Activated CD4-positive, CD25-positive, alpha-beta regulatory T cell treated with anti-CD3 and anti-CD28 coated beads, Interleukin-2, amount 50 U/mL, for 72 hours (primary cell): ENCODE measurements around the gene LRRC4B.
"Not testable (repeated sequence)": the region's sequence is repeated elsewhere in the genome, so short reads cannot be mapped to it uniquely, and the experiment has no call there.

Experiments used
- DNase-seq: peaks from one replicate; pipeline ENCODE4 v3.0.0; 2021

Gene LRRC4B

DNA sequence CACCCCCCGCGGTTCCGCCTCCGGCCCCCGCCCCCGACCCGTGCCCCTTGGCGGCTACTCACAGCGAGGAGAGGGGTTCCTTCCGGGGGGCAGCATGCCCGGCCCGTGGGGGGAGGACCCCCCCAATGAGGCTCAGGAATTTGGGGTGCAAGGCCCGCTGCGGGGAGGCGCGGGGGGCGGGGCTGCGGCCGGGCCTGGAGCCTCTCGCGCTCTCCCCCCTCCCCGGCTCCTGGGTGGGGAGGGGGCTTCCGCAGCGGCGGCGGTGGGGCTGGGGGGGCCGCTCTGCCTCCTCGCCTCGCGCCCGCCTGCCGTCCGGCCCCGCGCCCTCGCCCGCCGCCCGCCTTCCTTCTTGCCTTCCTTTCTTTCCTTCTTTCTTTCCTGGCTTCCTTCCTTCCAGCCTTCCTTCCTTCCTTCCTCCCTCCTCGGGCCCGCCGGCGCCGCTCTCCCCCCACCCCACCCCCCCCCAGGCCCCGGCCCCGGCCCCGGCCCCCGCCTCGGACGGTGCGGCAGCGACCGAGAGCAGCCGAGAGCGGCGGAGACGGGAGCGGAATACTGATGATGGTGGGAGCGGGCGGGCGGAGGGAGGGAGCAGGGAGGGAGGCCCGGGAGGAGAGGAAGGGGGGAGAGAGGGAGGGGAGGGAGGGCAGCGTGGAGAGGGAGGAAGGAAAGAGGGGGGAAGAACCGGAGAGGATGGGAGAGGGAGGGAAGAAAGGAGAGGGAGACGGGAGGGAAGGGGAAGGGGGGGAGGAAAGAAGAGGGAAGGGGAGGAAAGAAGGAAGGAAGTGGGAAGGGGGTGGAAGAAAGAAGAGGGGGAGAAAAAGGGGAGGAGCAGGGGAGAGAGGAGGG lies at the start of gene LRRC4B:
Gene LRRC4B, minus strand, starts transcription at position 554 of the 846 bp plus-strand sequence. CDS start 19,597 bp downstream, outside the sequence.
- DNase-seq, result no peak

DNA sequence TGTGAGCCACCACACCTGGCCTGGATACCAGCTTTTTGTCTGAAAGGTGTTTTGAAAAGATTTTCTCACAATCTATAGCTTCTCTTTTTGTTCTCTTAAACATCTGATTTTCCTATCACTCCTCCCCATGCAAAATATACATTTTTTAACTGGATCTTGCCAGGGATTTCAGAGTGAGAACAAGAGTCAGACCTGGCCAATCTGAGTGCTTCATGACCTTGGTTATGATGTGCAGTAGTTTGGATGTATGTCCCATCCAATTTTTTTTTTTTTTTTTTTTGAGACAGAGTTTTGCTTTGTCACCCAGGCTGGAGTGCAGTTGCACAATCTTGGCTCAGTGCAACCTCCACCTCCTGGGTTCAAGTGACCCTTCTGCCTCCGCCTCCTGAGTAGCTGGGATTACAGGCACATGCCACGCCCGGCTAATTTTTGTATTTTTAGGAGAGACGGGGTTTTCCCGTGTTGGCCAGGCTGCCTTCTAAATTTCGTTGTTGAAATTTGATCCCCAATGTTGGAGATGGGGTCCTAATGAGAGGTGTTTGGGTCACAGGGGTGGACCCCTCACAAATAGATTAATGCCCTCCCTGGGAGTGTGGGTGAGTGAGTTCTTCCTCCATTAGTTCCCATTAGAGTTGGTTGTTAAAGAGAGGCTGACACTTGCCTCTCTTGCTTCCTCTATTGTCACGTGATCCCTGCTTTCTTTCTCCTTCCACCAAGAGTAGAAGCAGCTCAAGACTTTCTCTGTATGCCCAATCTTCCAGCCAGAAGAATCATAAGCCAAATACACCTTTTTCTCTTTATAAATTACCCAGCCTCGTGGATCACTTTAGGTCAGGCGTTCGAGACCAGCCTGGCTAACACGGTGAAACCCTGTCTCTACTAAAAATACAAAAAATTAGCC lies 44.5 kb upstream of the LRRC4B start:
- not testable (repeated sequence) for DNase-seq

- peak; percentile 80 for DNase-seq
Measured at GRCh38 chr19:50607874-50608785, 39.9 kb upstream of the LRRC4B start.

DNA sequence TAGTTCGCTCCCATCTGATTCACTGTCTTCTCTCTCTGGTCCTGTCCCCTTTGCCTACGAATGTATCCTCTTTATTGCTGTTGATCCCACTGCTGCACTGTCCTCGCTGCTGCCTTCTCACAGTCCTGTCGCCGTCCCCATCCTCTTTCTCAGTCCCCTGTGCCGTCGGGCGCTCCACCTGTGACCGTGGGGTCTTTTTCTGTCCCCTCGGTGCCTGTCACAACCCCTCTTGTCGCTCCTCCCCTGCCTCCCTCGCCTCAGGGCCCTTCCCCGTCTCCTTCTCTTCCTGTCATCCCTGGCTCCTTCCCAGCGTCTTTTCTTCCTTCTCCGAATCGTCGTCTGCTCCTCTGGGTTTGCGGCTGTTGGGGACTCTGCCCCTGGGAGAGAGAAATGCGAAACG lies 39.2 kb upstream of the LRRC4B start:
- no peak for DNase-seq

DNA sequence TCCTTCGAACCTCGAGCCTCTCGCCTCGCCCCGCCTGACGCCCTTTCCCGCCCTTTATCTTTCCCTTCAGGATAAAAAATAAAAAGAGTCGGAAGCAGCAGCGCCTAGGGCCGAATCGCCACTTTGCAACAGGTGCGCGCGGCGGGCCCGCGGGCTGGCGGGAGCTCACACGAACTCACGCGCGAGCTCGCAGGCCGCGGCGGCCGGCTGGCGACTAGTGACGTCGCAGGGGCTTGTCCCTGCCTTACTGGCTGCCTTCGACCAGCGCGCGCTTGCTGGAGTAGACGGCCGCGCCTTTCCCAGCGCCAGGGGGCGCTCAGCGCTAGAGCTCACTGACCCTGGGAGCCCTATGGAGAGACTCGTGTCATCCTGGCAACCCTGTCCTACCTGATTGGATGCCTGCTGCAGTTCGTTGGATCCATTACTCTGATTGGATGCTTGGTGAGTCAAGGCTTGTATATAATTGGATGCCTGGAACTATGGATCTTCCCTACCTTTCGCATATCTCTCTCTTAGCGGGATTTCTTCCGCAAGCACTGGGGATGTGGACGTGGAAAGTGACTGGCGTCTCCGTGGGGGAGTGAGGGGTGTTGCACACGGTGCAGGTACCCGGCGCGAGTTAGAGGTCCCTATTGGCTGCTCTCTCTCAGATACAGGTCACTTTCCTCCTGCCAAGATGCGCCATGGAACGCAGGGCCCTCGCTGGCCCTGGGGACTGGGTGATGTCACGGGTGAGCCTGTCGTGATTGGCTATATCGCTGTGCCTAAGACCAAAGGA lies 38.0 kb upstream of the LRRC4B start:
- not testable (repeated sequence) for DNase-seq

- not testable (repeated sequence) for DNase-seq
Measured at GRCh38 chr19:50604264-50605073, 36.2 kb upstream of the LRRC4B start.

GRCh38 chr19:50602935-50603334 lies 34.7 kb upstream of the LRRC4B start:
- no peak for DNase-seq

GRCh38 chr19:50602496-50602895 lies 34.3 kb upstream of the LRRC4B start:
- DNase-seq, result no peak

- DNase-seq, result no peak
Measured at GRCh38 chr19:50602089-50602422, 33.8 kb upstream of the LRRC4B start.

GRCh38 chr19:50601407-50602088 lies 33.3 kb upstream of the LRRC4B start:
- DNase-seq, result no peak

DNA sequence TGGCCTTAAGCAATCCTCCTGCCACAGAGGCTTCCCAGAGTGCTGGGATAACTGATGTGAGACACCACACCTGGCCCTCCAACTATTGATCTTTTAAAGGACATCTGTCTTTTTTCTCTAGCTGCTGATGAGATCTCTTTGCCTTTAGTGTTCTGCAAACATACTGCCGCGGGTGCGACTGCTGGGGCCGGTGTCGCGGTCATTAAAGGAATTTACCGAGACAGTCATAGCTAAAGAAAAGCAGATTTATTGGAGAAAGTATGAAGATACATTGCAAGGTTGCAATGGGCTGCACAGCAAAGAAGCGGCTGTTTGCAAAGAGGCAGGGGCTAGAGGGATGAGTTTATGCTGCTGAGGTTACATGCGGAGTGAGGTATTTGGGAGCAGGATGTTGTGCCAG lies 31.2 kb upstream of the LRRC4B start:
- no peak for DNase-seq

GRCh38 chr19:50590191-50590590 lies 22.0 kb upstream of the LRRC4B start:
- no peak for DNase-seq

DNA sequence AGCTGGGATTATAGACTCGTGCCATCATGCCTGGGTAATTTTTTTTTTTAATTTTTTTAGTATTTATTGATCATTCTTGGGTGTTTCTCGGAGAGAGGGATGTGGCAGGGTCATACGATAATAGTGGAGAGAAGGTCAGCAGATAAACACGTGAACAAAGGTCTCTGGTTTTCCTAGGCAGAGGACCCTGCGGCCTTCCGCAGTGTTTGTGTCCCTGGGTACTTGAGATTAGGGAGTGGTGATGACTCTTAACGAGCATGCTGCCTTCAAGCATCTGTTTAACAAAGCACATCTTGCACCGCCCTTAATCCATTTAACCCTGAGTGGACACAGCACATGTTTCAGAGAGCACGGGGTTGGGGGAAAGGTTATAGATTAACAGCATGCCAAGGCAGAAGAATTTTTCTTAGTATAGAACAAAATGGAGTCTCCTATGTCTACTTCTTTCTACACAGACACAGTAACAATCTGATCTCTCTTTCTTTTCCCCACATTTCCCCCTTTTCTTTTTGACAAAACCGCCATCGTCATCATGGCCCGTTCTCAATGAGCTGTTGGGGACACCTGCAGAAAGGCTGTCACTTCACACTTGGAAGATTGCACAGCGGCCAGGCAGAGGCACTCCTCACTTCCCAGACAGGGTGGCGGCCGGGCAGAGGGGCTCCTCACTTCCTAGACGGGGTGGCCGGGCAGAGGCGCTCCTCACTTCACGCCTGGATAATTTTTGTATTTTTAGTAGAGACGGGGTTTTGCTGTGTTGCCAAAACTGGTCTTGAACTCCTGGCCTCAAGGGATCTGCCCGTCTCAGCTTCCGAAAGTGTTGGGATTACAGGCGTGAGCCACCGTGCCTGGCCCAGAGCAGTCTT lies 13.8 kb upstream of the LRRC4B start:
- not testable (repeated sequence) for DNase-seq

GRCh38 chr19:50580970-50581634 lies 12.9 kb upstream of the LRRC4B start:
- DNase-seq, result no peak

DNA sequence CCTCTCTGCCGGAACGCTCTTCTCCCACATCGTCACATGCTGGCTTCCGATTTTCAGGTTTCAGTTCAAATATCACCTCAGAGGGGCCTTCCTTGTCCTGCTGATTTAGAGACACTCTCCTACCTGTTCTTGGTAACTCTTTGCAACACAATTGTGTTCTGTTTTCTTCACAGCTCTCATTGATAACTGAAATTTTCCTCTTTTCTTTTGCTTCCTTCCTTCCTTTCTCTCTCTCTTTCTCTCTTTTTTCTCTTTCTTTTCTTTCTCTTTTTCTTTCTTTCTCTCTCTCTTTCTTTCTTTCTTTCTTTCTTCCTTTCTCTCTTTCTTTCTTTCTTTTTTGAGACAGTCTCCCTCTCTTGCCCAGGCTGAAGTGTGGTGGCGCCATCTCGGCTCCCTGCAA lies 12.0 kb upstream of the LRRC4B start:
- DNase-seq, result no peak

DNA sequence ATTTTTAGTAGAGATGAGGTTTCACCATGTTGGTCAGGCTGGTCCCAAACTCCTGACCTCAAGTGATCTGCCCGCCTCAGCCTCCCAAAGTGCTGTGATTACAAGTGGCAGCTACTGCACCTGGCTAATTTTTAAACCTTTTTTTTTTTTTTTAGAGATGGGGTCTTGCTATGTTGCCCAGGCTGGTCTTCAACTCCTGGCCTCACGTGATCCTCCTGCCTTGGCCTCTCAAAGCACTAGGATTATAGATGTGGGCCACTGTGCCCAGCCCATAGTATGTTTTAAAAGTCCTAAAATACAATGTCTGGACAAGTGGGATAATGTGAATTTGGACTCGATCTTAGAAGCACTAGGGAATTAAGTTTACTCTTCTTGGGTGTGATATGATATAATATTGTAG lies 8.5 kb upstream of the LRRC4B start:
- not testable (repeated sequence) for DNase-seq

DNA sequence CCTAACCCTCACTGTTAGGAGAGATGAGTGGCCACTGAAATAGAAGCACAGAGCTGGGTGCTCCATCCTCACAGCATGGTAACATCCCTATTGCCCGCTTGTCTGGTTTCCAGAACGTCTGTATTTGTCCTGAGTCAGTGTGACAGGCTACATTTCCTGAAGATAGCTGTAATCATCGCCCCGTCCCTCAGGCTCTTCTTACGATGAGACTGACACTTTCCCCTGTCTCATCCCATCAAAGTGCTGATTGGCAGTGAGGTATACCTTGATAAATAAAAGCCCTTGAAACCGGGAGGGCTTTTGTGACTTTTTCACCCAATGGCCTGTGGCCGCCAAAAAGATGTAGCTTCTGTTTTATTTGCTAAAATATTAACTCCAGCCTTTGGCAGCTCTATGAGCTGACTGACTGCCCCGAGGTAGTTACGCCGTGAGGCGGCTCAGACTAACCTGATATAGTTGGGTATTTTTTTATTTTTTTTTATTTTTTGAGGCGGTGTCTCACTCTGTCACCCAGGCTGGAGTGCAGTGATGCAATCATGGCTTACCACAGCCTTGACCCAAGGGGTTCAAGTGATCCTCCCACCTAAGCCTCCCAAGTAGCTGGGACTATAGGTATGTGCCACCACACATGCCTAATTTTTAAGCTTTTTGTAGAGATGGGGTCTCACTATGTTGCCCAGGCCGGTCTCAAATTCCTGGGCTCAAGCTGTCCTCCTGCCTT lies 5.7 kb upstream of the LRRC4B start:
- DNase-seq, result no peak

DNA sequence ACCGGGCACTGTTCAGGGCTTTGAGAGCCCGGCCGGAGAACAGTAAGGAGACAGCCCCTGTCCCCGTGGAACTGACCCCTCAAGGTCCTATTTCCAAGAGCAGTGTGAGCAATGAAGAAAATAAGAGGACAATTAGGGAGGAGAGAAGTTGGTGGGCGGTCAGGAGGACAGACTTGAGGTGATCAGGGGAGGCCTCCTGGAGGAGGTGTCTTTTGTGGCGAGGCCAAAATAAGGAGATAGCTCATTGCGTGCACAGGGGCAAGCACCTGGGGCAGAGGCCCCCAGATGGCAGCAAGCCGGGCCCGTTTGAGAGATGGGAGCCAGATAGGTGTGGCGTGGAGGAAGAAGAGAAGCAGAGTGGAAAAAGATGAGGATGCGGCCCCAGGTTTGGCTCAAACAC lies 2.8 kb upstream of the LRRC4B start:
- no peak for DNase-seq
